GM21528 (cell line): ENCODE measurements around the gene GAREM1.
"Not testable (repeated sequence)": the region's sequence is repeated elsewhere in the genome, so short reads cannot be mapped to it uniquely, and the experiment has no call there.

ENCODE experiments used
- ATAC-seq: cut with Tn5 transposase; IDR thresholded peaks from one replicate; pipeline ENCODE4 v1.9.1; 2021; ENCODE audit warnings: mild to moderate bottlenecking, moderate library complexity; ENCODE audit not compliant: unreplicated experiment, low FRiP score

GAREM1 gene

GRCh38 chr18:32470714-32471633 is at the start of gene GAREM1:
GAREM1 (minus strand) TSS chr18:32470882; CDS start chr18:32470428, 454 bp downstream.
- peak; percentile 99 for ATAC-seq

DNA sequence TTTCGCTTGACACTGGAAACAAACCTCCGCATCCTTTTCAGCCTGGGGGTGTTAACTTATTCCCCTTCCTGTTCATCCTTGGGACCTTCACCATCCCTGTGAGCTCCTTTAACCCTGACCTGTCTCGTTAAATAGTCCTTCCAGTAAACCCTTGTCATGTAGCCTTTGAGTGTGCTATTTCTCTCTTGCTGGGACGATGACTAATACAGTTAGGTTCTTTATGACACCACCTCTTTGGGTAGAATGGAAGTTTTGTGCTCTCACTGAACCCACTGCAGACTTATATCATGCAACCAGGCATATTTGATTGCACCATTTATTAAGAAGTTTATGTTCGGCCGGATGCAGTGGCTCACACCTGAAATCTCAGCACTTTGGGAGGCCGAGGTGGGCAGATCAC is 40.5 kb upstream of the GAREM1 start:
- ATAC-seq, result no peak

- ATAC-seq, result no peak
These were observed 38.4 kb upstream of the GAREM1 start for GRCh38 chr18:32509111-32509510.

GRCh38 chr18:32507093-32507492 is 36.4 kb upstream of the GAREM1 start:
- ATAC-seq, result no peak

GRCh38 chr18:32502014-32502413 is 31.3 kb upstream of the GAREM1 start:
- ATAC-seq, result no peak

DNA sequence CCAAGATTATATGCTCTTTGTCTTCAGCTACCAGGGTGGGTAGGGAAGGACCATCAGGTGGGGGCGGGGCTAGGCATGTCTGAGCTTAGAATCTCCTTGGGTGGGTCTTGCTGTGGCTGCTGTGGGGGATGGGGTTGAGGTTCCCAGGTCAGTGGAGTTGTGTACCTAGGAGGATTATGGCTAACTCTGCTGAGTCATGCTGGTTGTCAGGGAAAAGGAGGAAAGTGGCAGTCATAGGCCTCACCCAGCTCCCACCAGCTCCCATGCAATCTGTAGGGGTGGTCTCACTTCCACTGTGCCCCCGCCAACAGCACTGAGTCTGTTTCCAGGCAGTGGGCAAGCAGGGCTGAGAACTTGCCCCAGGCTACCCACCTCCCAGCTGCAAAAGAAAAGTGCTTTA is 30.6 kb upstream of the GAREM1 start:
- ATAC-seq, result not testable (repeated sequence)

GRCh38 chr18:32483002-32483401 is 12.3 kb upstream of the GAREM1 start:
- ATAC-seq, result no peak

- no peak for ATAC-seq
These were observed 11.4 kb upstream of the GAREM1 start for GRCh38 chr18:32482117-32482516.

- no peak for ATAC-seq
These were observed 9.9 kb upstream of the GAREM1 start for GRCh38 chr18:32480581-32480980.

DNA sequence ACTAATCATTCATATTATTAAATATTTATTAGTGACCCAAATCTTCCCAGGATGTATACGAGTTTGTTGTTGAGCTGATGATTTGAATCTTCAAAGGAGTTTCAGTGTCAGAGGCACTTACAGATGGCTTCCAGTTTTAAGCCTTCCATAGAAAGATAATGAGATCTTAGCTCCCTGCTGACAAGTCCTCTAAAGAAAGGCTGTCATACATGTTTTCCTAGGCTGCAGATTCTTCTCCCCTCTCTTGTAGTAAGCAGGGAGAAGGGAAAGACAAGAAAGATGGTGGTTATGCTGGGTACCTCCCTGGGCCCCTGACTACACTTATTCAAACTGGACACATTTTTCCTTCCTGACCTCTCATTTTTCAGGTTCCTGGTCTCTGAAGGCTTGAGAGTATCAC is 8.1 kb upstream of the GAREM1 start:
- ATAC-seq, result no peak

GRCh38 chr18:32478317-32478716 is 7.6 kb upstream of the GAREM1 start:
- ATAC-seq, result no peak

DNA sequence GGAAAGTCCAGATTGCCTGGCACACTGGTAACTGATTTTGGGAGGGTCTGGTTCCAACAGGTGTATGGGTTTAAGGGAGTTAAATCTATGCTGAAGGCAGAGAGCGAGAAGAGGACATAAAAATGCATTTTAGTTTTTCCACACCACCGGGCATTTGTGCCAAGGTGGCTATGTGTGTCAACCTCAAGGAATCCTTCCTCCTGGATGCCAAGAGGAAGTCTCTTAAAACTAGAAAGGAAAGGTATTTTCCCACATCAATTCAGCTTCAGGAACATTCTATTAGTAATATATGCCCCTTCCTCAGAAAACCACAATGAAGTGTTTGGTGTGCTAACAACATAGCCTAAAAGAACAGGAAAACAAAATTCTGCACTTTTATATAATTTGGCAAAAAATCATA is 5.4 kb upstream of the GAREM1 start:
- ATAC-seq, result no peak

DNA sequence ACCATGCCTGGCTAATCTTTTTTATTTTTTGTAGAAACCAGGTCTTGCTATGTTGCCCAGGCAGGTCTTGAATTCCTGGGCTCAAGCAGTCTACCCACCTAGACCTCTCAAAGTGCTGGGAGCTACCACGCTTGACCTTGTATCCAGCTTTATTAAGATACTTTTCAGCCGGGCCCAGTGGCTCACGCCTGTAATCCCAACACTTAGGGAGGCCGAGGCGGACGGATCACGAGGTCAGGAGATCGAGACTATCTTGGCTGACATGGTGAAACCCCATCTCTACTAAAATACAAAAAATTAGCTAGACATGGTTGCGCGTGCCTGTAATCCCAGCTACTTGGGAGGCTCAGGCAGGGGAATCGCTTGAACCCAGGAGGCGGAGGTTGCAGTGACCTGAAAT is 4.4 kb upstream of the GAREM1 start:
- not testable (repeated sequence) for ATAC-seq

- no peak for ATAC-seq
These were observed 2.6 kb upstream of the GAREM1 start for GRCh38 chr18:32473325-32473724.

GRCh38 chr18:32472841-32473240 is 2.2 kb upstream of the GAREM1 start:
- ATAC-seq, result no peak

DNA sequence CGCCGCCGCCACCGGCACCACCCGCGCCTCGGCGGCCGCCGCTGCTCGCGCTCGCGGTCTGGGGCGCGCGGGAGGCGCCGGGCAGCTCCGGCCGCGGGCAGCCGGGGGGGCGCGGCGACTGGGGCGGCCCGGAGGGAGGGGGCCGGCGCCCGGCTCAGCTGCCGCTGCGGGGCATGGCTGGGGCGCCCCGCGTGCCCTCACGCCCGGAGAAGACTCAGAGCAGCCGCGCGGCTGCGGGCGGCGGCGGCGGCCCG is 295 bp downstream of the GAREM1 start:
- no peak for ATAC-seq

GRCh38 chr18:32469691-32470459 is 807 bp downstream of the GAREM1 start:
- ATAC-seq, result no peak

GRCh38 chr18:32469190-32469651 is 1.5 kb downstream of the GAREM1 start:
- no peak for ATAC-seq

DNA sequence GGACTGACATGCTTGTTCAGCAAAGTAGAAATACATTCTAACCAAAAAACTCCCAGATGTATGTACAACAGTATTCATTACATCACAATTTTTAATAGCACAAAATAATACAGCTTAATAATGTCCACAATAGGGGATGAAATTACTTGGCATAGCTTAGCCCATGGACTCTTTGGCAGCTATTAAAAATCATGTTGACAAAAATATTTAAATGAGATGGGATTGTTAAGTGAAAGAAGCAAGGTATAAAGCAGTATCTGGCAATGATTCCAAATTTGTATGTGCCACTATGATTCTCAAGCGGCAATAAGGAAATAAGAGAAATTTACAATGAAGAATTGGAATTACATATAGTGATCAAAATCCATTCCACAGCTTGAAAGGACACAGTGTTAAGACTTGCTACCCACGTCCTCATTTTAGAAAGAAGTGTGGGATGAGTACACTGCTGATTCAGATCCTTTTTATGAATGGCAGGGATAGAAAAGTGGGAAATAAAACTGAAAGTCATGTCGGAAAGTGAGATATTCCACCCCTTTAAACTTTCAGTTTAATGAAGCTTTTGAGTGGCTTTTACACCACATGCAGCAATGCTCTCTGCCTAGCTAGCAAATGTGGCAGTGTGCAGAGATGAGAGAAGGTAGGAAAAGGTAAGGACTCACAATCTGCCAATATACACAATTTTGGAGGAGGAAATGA is 2.4 kb downstream of the GAREM1 start:
- ATAC-seq, result no peak

GRCh38 chr18:32461709-32462272 is 8.9 kb downstream of the GAREM1 start:
- no peak for ATAC-seq
